A673 (cell line): ENCODE data around the gene NMNAT3. TPM values are rescaled to one million over a fixed set of nuclear protein-coding genes. Genes with fewer than 3 reads are reported as not detected.

Experiments
- BruUV-seq: library from RNA; stranded (reverse); fragments of 400-500 nt; replicated peaks from 2 replicates; lab custom pipeline; 2021; lab: Mats Ljungman, UMichigan
- CTCF ChIA-PET: fragments of 300-600 bp; sonication (Branson Sonifier 250); formaldehyde crosslinking; loops from one replicate; lab custom pipeline; 2022; ENCODE audit warnings: antibody characterized with exemption; lab: Charles Lee
- POLR2A ChIA-PET: fragments of 300-600 bp; sonication (Branson Sonifier 250); formaldehyde crosslinking; loops from one replicate; lab custom pipeline; 2022; ENCODE audit warnings: antibody characterized with exemption; ENCODE audit not compliant: low non-redundant PET; lab: Charles Lee
- DNase-seq: peaks from one replicate; pipeline ENCODE4 v3.0.0-alpha.2; 2015; ENCODE audit warnings: low spot score
- H3K27ac ChIP-seq: fragments of 200-600 bp; sonication (generic); 2 replicates; pipeline ENCODE4 v1.5.1; 2016; ENCODE audit warnings: mixed run types, low read depth, mild to moderate bottlenecking, mixed read lengths, antibody characterized with exemption, low read length; ENCODE audit not compliant: poor library complexity, severe bottlenecking
- H3K27me3 ChIP-seq: fragments of 200-600 bp; sonication (generic); replicated peaks from 2 replicates; pipeline ENCODE4 v1.6.1; 2017; ENCODE audit warnings: mixed run types, low read depth, mild to moderate bottlenecking, mixed read lengths, antibody characterized with exemption, low read length; ENCODE audit not compliant: insufficient read depth, poor library complexity
- H3K36me3 ChIP-seq: fragments of 200-600 bp; sonication (generic); 2 replicates; pipeline ENCODE4 v1.6.1; 2016; ENCODE audit warnings: mixed run types, mild to moderate bottlenecking, mixed read lengths, antibody characterized with exemption, low read length; ENCODE audit not compliant: insufficient read depth, poor library complexity, severe bottlenecking
- H3K4me1 ChIP-seq: fragments of 200-600 bp; sonication (generic); 2 replicates; pipeline ENCODE4 v1.6.1; 2017; ENCODE audit warnings: mixed run types, mild to moderate bottlenecking, mixed read lengths, antibody characterized with exemption, low read length; ENCODE audit not compliant: insufficient read depth, poor library complexity, severe bottlenecking
- H3K4me3 ChIP-seq: fragments of 200-600 bp; sonication (generic); 2 replicates; pipeline ENCODE4 v1.5.1; 2016; ENCODE audit warnings: low read depth, mixed run types, mild to moderate bottlenecking, mixed read lengths, low read length; ENCODE audit not compliant: poor library complexity, severe bottlenecking
- H3K9me3 ChIP-seq: fragments of 200-600 bp; sonication (generic); 2 replicates; pipeline ENCODE4 v1.6.1; 2016; ENCODE audit warnings: mixed run types, low read depth, mild to moderate bottlenecking, mixed read lengths, antibody characterized with exemption, low read length; ENCODE audit not compliant: poor library complexity, severe bottlenecking
- EZH2 ChIP-seq: fragments of 200-600 bp; sonication (generic); IDR thresholded peaks from 2 replicates; pipeline ENCODE4 v1.6.1; 2017; ENCODE audit warnings: borderline replicate concordance, low read depth, mild to moderate bottlenecking, mixed read lengths, antibody characterized with exemption, low read length; ENCODE audit not compliant: poor library complexity, severe bottlenecking
- intact Hi-C: fragments of 100-400 bp; cut with micrococcal nuclease; formaldehyde crosslinking; loops from one replicate; pipeline ENCODE4 v1.10.0; 2022; ENCODE audit not compliant: unreplicated experiment
- total RNA-seq: library from RNA; stranded (reverse); gene quantifications from 2 replicates; pipeline ENCODE4 v1.2.3, GENCODE V29; 2021
- TF ChIP-seq, protein P1 (sequence below): fragments of 300-800, 200-600 bp; sonication (generic); conservative IDR thresholded peaks from 2 replicates; pipeline ENCODE4 v1.5.1; 2017; ENCODE audit warnings: low read depth, mild to moderate bottlenecking, antibody characterized with exemption, low read length, moderate library complexity, mixed read lengths

NMNAT3 gene
- total RNA-seq, 1 experiment from 2014 or later: 1.9 TPM

DNA sequence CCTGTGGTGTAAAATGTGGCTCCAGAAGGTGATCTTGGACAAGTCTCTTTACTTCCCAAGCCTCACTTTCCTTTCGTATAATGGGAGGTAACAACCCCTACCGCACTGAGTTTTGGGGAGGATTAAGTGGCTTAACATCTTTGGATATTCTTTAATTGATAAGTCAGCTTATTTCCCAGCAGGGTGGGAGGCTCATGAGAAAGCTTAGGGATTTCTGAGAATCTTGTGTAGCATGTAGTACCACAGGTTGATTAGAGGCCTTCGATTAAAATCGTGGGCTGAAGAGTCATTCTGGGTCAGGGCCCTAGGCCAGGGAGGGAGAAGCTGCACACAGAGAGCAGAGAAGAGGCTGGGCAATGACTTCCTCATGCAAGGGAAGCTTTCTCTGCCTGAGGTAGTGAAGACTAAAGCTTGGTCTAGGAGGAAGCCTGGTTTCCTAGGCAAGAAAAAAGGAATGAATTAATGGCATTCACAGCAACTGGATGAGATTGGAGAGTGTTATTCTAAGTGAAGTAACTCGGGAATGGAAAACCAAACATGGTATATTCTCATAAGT is 1.5 kb upstream of the NMNAT3 start:
- H3K4me1 ChIP-seq: no peaks in the 10 kb centered on the region
- BruUV-seq: no TSS peak
- ChIA-PET CTCF (no interaction called here), POLR2A (no interaction called here)
- no peaks in the 10 kb centered on the region for H3K9me3 ChIP-seq
- H3K4me3 ChIP-seq: no peak overlapping the region
- TF ChIP-seq, protein P1, sequence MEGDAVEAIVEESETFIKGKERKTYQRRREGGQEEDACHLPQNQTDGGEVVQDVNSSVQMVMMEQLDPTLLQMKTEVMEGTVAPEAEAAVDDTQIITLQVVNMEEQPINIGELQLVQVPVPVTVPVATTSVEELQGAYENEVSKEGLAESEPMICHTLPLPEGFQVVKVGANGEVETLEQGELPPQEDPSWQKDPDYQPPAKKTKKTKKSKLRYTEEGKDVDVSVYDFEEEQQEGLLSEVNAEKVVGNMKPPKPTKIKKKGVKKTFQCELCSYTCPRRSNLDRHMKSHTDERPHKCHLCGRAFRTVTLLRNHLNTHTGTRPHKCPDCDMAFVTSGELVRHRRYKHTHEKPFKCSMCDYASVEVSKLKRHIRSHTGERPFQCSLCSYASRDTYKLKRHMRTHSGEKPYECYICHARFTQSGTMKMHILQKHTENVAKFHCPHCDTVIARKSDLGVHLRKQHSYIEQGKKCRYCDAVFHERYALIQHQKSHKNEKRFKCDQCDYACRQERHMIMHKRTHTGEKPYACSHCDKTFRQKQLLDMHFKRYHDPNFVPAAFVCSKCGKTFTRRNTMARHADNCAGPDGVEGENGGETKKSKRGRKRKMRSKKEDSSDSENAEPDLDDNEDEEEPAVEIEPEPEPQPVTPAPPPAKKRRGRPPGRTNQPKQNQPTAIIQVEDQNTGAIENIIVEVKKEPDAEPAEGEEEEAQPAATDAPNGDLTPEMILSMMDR: no peak
- no peak for TF ChIP-seq EZH2
- intact Hi-C loops: no loop called here
- H3K27ac ChIP-seq: no peak overlapping the region
- no peak for DNase-seq
- H3K27me3 ChIP-seq: no peaks in the 10 kb centered on the region
- no peaks in the 10 kb centered on the region for H3K36me3 ChIP-seq

DNA sequence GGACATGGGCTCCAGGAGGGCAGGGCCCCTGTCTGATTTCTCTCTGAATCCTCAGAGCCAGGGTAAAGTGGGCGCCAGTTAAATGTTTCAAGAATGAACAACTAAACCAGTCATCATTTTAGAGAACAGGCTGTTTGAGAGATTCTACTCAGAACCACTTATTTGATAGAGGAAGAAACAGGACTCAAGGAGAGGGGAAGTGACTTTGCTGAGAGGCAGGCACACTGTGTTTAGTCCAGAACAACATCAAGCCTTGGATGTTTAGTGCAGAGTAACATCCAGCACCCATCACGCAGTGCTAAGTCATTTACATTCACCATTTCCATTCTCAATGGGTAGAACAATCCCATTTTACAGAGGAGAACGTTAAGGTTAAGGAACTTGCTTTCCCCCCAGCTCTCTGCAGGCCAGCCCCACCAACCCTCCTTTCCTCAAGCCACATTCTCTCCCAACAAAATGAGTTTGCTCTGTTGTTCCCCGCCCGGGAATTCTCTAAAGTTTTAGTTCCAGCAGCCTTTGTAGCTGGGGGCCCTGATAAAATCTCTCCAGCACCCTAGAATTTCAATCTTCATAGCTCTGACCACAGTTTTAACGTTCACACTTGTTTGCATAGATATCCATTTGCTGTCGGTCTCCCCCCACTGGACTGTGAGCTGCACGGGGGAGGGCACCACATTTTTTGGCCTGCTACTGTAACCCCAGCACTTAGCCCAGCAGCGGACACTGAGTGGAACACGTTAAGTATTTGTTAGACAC is 962 bp downstream of the NMNAT3 start:
- TF ChIP-seq, protein P1: no peak
- no peak for TF ChIP-seq EZH2
- intact Hi-C loops: no loop called here
- H3K4me1 ChIP-seq: no peaks in the 10 kb centered on the region
- H3K36me3 ChIP-seq: no peaks in the 10 kb centered on the region
- POLR2A ChIA-PET: no interaction called here
- H3K9me3 ChIP-seq: no peaks in the 10 kb centered on the region
- peak overlapping the region; percentile 64 for H3K4me3 ChIP-seq
- no peak overlapping the region for H3K27ac ChIP-seq
- no peak for DNase-seq
- CTCF ChIA-PET: no interaction called here
- H3K27me3 ChIP-seq: no peaks in the 10 kb centered on the region
- BruUV-seq: no TSS peak

DNA sequence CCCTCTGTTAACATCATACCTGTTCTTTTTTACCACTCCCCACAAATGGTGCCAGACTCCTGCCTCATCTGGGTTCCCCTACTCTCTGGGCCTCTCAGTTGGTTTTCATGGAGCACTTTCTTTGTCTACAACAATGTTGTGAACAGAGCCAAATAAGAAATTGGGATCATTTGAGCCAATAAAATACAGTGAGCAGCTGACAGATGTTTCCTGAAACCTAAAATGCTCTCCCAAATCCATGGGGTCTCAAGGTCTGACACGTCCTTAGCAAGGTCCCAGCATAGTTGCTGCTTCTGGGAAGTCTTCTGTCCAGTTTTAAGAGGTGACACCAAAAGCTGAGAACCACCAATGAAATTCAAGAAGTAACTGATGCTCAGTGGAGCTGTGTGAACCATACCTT is 1.7 kb downstream of the NMNAT3 start:
- no peak for DNase-seq
- Histone ChIP-seq H3K4me3 (no peak overlapping the region), H3K4me1 (no peaks in the 10 kb centered on the region), H3K27ac (no peak overlapping the region), H3K36me3 (no peaks in the 10 kb centered on the region), H3K9me3 (no peaks in the 10 kb centered on the region), H3K27me3 (no peaks in the 10 kb centered on the region)
- no TSS peak for BruUV-seq
- POLR2A ChIA-PET: interaction anchor here (0.5 kb wide), 1 partner anchor 212 kb away, joined by 3 read pairs; no protein-coding TSS in a partner anchor
- CTCF ChIA-PET: no interaction called here
- intact Hi-C loops: no loop called here
- TF ChIP-seq, protein P1: no peak
- TF ChIP-seq EZH2: no peak
